GM19035 (cell line): ENCODE results near the gene RCL1.

Experiments used
- ATAC-seq: cut with Tn5 transposase; IDR thresholded peaks from one replicate; pipeline ENCODE4 v1.9.1; 2021; ENCODE audit not compliant: unreplicated experiment

Gene RCL1

GRCh38 chr9:4838189-4838546 is 45.4 kb downstream of the RCL1 start:
- ATAC-seq: no peak

DNA sequence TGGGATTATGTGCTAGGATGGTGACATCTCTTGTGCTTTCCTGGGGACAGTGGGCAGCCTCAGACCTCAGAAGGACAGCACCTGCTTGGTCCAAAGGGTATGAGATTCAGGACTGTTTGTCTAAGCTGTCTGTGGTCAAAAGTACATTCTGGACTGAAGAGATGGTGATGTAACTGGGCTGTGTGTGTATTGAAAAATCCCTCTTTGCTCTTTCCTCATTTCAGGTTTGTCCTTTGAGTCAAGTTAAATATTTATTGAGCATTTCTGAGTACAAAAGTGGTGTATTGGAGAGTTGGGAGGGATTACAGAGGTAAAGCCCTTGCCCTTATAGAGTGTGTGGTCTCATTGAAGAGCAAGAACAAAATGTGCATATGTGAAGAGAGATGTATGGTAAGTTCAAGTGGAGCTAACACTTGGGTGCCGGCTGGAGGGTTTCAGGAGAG is 46.7 kb downstream of the RCL1 start:
- ATAC-seq: no peak

GRCh38 chr9:4840018-4840417 is 47.3 kb downstream of the RCL1 start:
- ATAC-seq: no peak

GRCh38 chr9:4842213-4842612 is 49.5 kb downstream of the RCL1 start:
- no peak for ATAC-seq

DNA sequence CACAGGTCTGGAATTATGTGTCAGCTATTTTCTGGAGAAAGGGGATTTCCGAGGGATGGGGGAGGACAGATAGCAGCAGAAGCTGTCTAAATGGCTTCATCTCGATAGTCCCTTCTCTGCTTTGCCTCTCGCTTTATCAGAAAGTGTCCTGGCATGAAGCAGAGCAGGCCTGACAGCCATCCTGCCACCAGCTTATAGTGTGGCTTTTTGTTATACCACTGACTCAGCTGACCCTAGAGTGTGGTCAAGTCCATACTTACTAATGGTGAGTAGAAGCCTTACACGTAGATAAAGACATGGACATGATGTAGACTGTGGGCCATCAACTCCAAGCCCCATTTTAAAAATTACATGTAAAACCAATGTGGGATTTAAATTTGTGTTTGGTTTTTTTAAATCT is 50.0 kb downstream of the RCL1 start:
- ATAC-seq: no peak

- ATAC-seq: no peak
Observed at GRCh38 chr9:4844056-4844838, 51.5 kb downstream of the RCL1 start.

GRCh38 chr9:4849369-4849768 is 56.6 kb downstream of the RCL1 start:
- no peak for ATAC-seq

DNA sequence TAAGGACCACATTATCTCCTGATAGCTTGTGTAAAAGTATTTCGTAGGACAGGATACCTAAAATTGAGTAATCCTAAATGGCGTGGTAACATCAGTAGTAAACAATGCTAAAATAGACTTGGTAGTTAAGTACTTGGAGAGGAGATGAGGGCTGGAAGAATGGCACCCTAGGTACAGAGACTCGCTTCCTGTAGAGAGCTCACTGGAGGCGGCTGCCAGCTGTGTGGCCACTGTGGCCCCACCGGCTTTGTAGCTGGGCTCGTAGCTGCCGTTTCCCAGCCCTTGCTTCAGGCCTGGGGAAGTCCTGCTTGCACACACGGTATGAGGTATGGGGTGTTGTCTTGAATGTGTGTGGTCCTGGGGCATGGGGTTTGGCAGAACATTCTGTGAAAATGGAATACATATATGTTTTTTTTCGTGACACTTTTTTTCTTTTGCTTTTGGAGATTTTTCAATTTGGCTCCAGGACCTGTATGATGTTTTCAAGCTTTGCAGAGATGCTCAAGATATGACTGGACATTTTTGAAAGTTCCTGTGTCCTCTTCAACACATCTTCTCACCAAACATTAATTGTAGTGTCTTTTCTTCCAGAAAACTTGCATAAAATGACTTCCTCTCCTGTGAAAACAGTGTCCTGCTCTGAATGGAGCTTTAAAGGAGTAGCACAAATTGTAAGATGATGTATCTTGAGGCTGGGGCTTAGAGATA is 58.0 kb downstream of the RCL1 start:
- ATAC-seq: no peak

- no peak for ATAC-seq
Observed at GRCh38 chr9:4852419-4852818, 59.7 kb downstream of the RCL1 start.

DNA sequence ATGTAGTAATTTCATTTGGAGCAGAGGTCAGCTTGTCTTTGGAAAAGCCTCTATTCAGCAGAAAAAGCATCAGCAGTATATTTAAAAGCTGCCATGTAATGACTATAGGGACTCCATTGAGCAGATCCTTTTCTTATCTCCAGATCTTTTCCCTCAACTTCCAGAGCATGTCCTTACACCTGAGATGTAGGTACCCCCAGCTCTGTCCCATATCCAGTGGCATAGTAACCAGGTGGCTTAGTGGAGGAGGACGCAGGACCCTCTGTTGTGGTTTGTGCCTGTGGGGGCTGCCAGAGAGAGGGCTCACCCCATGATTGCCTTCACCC is 61.5 kb downstream of the RCL1 start:
- no peak for ATAC-seq

GRCh38 chr9:4855841-4856240 is 63.1 kb downstream of the RCL1 start:
- no peak for ATAC-seq

GRCh38 chr9:4857163-4857810 is 64.5 kb downstream of the RCL1 start:
- ATAC-seq: no peak

- ATAC-seq: no peak
Observed at GRCh38 chr9:4859035-4859434, 66.3 kb downstream of the RCL1 start.

DNA sequence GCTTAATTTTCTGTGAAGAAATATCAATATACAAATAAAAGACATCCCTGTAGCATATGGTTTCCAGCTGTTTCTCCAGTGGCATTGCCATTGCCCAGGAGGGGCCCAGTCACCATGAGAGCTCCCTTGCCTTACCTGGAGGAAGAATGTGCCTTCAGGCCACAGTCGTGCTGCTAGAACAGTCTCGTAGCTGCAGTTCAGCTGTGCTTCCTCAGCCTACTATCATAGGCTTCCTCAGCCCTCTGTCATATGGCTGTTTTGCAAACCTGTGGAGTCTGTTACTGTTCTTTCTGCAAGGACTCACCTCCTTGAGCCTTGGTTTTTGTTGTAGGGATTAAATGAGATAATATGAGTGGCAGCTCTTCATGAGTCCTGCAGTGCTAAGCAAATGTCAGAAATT is 67.6 kb downstream of the RCL1 start:
- no peak for ATAC-seq

- ATAC-seq: no peak
Observed at GRCh38 chr9:4861145-4861544, 68.4 kb downstream of the RCL1 start.

DNA sequence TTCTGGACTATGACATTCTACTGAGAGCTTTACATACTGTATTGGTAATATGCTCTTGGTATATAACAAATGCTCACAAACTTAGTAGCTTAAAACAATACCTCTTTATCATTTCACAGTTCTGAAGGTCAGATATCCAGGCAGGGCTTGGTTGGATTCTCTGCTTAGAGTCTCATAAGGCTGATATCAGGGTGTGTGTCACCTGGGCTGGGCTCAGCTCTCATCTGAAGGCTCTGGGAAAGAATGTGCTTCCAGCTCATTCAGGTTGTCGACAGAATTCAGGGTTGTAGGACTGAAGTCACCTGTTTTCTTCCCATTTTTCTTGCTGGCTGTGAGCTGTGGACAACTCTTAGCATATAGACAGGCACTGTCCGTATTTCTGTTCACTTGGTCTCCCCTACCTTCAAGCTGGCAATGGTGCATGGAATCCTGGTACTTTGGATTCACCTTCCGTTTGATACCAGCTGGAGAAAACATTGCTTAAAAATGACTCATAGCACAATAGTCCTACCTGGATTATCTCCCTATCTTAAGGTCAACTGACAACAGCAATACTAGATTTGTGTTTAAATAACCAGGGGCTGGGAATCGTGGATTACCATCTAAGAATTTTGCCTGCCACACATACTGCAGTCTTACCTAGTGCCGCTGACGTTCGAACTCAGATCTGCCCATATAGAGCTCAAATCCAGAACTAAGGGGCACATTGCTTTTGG is 69.2 kb downstream of the RCL1 start:
- ATAC-seq: no peak

DNA sequence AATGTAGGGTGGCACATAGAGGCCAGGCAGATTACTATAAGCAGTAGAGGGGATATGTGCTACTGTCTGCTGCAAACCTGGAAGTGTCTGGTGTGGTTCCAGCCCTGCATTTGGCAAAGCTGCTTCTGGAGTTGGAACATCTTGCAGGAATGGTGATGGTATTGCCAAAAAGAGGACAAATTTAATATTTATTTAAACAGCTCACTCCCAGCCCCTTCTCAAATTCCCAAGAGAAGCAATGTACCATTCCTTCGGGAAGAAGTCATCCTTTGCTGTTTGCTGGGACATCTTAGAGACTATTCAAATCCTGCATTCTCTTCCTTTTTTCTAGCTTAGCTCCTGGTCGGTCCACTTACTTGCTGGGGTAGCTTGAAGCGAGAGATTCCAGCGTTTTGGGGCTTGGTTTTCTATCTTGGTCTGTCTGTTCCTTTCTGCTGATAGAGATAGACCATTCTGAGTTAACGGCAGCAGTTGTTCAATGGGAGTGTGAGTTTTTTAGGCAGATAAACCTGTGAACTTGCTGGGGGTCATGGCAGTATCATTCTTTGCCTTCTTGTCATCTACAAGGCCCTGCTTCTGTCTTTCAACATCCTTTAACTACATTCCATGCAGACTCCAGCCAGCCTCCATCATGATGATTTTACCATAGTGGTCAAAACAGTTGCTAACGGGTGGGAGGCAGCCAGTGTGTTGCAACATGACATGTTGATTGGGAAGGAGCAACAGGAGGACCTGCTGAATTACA is 69.9 kb downstream of the RCL1 start:
- no peak for ATAC-seq

GRCh38 chr9:4864234-4864661 is 71.5 kb downstream of the RCL1 start:
- ATAC-seq: no peak

DNA sequence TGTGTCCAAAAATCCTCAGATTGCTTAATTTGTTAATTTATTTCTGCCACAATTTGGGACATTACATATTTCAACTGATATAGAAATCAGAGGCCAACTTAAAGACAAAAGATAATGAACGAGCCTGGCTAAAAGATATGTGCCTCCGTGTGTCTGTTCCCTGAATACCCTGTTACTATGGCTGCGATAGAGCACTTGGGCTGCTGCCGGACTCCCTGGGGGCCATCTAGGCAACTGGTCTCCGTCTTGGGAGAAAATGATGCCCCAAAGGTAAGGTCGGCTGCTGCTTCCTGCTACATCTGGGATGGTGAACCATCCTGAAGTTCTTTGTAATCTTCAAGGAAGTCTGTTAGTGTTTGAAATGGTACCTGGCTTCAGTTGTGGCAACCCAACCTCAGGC is 72.0 kb downstream of the RCL1 start:
- ATAC-seq: no peak

DNA sequence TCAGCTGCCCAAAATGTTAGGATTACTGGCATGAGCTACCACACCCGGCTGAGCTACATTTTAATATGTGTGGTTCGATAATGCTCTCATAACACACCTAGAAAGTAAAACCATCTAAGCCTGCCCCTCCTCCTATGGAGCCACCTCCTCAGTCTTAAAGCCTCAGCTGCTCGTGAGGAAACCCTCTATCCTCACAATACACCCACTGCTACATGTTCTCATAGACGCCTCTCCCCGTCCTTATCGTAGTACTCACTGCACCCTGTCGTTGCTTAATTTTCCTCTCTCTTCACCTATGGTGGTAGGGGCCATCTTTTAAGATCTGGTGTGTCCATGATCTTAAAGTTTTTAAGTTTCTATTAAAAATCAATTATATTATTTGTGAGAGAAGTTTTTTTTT is 72.9 kb downstream of the RCL1 start:
- no peak for ATAC-seq
